Measurements from ENCODE around the gene PIM3.

Gene PIM3

GRCh38 chr22:49928555-49929210 is 31.9 kb upstream of the PIM3 start:
- DNase-seq: no peak

DNA sequence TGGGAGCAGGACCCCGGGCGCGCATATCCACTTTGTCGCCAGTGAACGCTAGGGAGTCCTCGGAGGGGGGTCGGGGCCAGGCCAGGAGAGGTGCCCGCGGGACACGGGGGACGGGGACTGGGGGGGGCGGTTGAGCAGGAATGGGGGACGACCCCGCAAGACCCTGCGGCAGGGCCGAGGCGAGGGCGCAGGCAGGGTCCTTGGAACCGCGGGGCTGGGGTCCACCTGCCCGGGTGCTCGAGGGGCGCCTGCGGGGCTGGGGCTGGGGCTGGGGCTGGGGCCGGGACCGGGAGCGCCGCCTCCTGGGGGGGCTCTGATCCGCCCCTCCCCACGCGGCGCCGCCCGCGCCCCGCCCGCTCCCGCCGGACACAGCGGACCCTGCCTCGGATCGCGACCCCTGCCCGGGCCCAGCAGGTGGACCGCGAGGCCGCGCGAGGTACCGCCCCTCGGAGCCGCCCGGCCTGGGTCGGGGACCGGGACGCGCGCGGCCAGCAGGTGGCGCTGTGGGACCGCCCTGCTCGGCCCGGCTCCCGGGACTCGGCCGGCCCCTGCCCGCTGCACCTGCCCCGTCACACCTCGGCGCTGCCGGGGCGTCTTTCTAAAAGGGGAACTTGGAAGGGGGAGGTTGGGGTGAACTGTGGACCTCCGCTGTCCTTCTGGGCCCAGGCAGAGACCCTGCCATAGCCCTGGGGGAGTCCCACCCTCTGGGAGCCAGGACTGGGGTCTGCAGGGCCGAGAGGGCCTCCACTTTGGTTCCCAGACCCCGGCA is 31.2 kb upstream of the PIM3 start:
- peak in 4 of 14 donors; percentile 20 to 62 (median 36) for DNase-seq

DNA sequence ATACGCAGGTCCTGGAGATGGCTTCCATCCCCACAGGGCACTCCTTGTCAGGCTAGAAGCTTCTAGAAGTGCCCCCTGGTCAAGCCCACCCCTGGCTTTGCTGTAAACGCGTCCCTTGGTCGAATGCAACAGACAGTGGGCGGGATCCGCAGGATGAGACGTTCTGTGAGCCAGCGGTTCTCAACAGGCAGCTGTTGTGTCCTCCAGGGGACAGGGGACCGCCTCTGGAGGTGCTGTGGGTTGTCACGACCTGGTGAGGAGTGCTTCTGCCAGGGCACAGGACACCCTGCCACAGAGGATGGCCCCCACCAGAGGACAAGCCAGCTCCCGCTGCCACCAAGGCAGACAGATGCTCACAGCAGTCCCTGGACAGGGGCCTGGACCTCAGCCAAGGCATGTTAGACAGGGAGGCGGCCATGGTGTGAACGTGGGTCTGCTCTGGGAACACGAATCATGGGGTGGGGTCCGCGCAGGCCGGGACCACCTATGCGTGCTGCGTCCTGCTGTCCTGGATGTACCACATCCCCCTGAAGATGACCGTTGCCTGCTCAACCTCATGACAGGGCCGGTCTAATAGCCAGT is 30.5 kb upstream of the PIM3 start:
- peak in 3 of 14 donors; percentile 18 to 29 (median 23) for DNase-seq

- DNase-seq: peak in 11 of 14 donors; percentile 16 to 74 (median 58)
These were observed 29.8 kb upstream of the PIM3 start for GRCh38 chr22:49930596-49931412.

- peak in 10 of 14 donors; percentile 28 to 87 (median 54) for DNase-seq
These were observed 27.1 kb upstream of the PIM3 start for GRCh38 chr22:49933236-49934159.

DNA sequence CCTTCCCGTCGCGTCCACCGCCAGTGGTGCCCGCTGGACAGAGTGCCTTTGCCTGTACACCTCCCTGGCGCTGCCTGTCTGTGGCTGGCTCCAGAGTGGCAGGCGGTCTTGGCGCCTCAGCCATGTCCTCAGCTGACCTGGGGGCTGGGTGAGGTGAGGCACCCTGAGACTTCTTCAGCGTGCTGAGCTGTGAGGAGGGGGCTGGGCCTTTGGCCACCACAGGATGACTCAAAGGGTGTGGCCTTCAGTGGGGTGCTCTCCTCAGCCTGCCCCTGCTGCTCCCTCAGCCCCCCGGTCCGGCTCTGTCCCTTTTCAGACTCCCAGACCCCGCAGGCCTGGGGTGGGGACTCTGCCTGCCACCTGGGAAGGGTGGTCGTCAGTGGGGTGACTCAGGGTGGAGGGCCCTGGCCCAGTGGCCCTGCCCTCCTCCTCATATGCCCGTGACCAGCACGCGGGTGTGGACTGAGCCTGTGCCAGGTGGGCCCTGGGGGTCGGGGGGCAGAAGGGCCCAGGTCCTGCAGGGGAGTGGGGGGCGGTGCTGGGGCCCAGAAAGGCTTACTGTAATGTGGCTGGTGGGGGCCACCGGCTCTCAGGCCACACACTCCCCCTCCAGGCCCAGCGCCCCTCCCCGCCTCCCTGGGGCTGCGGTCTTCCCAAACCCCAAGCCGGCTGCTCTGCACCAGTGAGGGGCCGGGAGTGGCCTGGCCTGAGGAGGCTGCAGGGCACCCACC is 26.2 kb upstream of the PIM3 start:
- peak in 10 of 14 donors; percentile 18 to 74 (median 42) for DNase-seq

DNA sequence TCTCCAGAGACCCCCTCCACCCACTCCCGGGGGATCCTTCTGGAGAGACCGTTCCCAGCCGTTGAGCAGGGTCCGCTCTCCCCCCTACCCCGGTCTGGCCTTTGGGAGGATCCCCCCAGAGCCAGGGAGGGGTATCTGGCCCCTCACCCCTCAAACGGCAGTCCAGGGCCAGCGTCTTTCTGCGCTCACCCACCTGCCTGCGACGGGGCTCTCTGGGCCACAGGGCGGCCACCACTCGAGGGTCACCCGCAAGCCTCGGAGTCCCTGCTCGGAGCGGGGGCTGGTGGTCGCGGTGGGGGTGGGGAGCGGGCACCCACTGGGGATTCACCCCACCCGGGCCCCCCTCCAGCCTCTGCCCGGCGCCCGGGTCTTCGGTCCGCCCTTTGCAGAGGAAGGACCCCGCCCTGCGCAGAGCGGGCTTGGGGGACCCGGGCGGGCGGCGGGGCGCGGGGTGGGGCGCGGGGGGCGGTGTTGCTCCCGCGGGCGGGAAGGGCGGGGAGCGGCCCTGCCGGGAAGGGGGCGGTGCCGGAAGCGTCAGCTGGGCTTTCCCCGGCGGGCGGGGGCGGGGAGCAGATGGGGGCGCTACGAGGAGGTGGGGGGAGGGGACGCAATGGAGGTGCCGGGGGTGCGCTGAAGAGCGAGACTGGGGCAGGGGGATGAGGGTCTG is 25.5 kb upstream of the PIM3 start:
- peak in 7 of 14 donors; percentile 14 to 77 (median 39) for DNase-seq

DNA sequence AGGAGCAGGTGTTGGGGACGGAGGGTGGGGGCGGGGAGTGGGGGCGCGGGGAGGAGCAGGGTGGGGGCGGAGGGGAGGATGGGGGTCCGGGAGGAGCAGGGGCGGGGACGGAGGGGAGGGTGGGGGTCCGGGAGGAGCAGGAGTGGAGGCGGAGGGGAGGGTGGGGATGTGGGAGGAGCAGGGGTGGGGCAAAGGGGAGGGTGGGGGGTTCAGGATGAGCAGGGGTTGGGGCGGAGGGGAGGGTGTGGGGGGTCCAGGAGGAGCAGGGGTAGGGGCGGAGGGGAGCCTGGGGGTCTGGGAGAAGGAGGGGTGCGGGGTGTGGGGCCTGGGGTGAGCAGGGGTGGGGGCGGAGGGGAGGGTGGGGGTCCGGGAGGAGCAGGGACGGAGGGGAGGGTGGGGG is 25.0 kb upstream of the PIM3 start:
- no peak for DNase-seq

GRCh38 chr22:49936018-49936972 is 24.3 kb upstream of the PIM3 start:
- DNase-seq: peak in 12 of 14 donors; percentile 33 to 88 (median 52)

- DNase-seq: peak in 12 of 14 donors; percentile 25 to 88 (median 61)
These were observed 23.4 kb upstream of the PIM3 start for GRCh38 chr22:49936973-49937757.

- peak in 12 of 14 donors; percentile 14 to 83 (median 62) for DNase-seq
These were observed 22.6 kb upstream of the PIM3 start for GRCh38 chr22:49937758-49938564.

DNA sequence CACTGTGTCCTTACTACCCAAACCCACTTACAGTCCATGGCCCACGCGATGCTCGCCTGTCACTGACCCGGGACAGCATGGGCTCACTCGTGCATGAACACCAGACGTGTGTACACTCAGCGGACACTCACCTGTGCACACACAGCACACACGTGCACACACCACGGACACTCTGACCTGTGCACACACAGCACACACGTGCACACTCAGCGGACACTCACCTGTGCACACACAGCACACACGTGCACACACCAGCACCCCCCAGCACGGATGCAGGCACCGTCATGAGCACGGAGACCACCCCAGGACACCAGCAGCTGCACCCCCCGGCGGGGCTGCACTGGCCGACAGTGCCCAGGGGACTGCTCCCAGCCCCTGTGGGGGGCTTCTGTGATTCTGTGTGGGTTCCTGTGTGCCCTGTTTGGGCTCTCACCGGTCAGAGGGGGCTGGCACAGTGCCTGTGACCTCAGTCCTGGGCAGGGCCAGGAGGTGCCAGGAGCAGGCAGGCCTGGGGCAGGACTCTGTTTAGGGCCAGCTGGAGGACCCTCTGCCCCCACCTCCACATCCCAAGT is 21.9 kb upstream of the PIM3 start:
- DNase-seq: no peak

DNA sequence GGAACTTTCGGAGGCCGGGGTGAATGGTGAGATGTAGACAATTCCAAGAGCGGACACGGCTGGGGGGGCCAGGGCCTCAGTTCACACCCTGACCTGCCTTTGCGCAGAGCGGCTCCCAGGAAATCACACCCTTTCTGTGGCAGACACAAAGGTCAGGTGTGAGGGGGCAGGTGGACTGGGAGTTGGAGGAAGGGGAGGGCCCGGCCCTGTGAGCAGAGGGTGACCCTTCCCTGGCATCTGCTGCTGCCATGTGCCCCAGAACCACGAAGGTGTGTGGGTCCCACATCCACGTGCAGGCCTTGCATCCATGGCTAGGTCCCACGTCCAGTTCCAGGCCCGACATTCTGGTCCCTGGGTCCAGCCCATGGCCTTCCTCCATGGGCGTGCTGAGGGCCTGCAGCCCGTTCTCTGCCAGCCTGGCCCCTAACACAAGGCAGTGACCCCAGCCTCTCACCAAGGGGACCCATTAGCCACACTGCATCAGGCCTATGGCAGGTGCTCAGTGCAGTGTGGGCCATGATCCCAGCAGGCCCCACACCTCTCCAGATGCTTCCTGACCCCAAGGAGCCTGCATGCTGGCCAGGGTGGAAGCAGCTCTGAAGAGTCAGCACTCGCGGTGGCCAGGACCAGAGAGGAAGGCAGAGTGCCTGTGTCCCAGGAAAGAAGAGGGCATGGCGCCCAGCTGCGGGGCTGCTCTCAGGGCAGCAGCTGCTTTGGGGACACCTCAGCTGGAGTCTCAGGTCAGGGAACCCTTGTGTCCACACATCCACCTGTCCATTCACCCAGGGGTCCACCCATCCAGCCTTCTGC is 18.9 kb upstream of the PIM3 start:
- DNase-seq: no peak

DNA sequence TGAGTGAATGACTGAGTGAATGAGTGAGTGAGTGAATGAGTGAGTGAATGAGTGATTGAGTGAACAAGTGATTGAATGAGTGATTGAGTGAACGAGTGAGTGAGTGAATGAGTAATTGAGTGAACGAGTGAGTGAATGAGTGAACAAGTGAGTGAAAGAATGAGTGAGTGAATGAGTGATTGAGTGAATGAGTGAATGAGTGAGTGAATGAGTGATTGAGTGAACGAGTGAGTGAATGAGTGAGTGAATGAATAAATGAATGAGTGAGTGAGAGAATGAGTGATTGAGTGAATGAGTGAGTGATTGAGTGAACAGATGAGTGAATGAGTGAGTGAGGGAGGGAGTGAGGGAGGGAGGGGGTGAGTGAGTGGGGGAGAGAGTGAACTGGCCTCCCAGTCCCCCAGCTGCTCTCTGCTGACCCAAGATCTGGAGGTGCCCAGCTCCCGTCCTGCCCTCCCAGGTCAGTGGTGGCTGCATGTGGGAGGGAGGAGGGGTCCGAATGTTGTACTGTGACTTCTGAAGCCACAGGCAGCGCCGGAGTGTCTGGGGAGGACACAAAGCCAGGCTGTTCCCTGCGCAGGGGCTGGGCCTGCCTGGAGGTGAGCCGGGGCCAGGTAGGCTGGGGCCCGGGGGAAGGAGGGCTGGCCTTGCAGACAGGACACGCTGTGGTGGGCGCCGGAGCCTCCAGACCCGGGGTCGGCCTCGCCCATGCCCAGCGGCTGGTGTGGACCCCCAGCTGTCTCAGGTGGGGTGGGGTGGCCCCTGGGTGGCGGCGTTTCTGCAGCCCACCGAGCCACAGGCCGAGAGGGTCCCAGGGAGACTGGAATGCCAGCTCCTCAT is 17.8 kb upstream of the PIM3 start:
- no peak for DNase-seq

GRCh38 chr22:49943405-49943765 is 17.2 kb upstream of the PIM3 start:
- DNase-seq: no peak
